NCI-H345 treated with DMSO at 0.1 percent for 48 hours (cell line): Measurements from ENCODE around the gene AVPR2.
A peak's percentile ranks its signal among the peaks of the same experiment; 100 is the strongest.

ENCODE experiments used
- DNase-seq: peaks from one replicate; lab custom pipeline; 2025; ENCODE audit not compliant: unreplicated experiment; lab: John Stamatoyannopoulos, UW

AVPR2 gene

GRCh38 chrX:153930011-153930910 is 25.8 kb downstream of the AVPR2 start:
- no peak for DNase-seq

- DNase-seq = no peak
These were observed 26.7 kb downstream of the AVPR2 start for GRCh38 chrX:153931151-153931550.

GRCh38 chrX:153931748-153932147 is 27.3 kb downstream of the AVPR2 start:
- no peak for DNase-seq

- DNase-seq = no peak
These were observed 27.9 kb downstream of the AVPR2 start for GRCh38 chrX:153932220-153932915.

- DNase-seq = no peak
These were observed 29.3 kb downstream of the AVPR2 start for GRCh38 chrX:153933748-153934147.

- DNase-seq = no peak
These were observed 29.8 kb downstream of the AVPR2 start for GRCh38 chrX:153934148-153934761.

GRCh38 chrX:153934762-153935325 is 30.4 kb downstream of the AVPR2 start, which contains the start of gene NAA10:
Gene NAA10 (minus strand): TSS chrX:153935037. CDS start chrX:153934904, 133 bp downstream.
- peak; percentile 35 for DNase-seq

GRCh38 chrX:153935326-153935851 is 30.9 kb downstream of the AVPR2 start:
- no peak for DNase-seq

GRCh38 chrX:153937056-153937455 is 32.6 kb downstream of the AVPR2 start:
- DNase-seq = no peak

GRCh38 chrX:153938226-153938786 is 33.8 kb downstream of the AVPR2 start:
- no peak for DNase-seq

- DNase-seq = no peak
These were observed 35.1 kb downstream of the AVPR2 start for GRCh38 chrX:153939573-153939972.

- DNase-seq = no peak
These were observed 37.1 kb downstream of the AVPR2 start for GRCh38 chrX:153941336-153942252.

- DNase-seq = no peak
These were observed 39.8 kb downstream of the AVPR2 start, which contains the start of gene RENBP for GRCh38 chrX:153944140-153944799. Gene RENBP (minus strand): TSS chrX:153944643. CDS start chrX:153944610, 33 bp downstream.

- no peak for DNase-seq
These were observed 40.3 kb downstream of the AVPR2 start for GRCh38 chrX:153944800-153945150.

- no peak for DNase-seq
These were observed 41.8 kb downstream of the AVPR2 start for GRCh38 chrX:153945956-153946943.

- peak; percentile 49 for DNase-seq
These were observed 42.7 kb downstream of the AVPR2 start for GRCh38 chrX:153947009-153947769.

- no peak for DNase-seq
These were observed 43.6 kb downstream of the AVPR2 start for GRCh38 chrX:153948002-153948466.
